Activated T-cell treated with anti-CD3 and anti-CD28 coated beads, Interleukin-2, amount 50 U/mL, for 24 hours (primary cell): ENCODE results near the gene DUSP1.
A peak's percentile ranks its signal among the peaks of the same experiment; 100 is the strongest.

ENCODE experiments used
- DNase-seq: peaks from one replicate; pipeline ENCODE4 v3.0.0-alpha.2; 2020
- H3K27ac Mint-ChIP-seq: 2 replicates; pipeline ENCODE4 v1.8.0; 2020; ENCODE audit warnings: mild to moderate bottlenecking, mixed read lengths
- H3K27me3 Mint-ChIP-seq: 2 replicates; pipeline ENCODE4 v1.8.0; 2020; ENCODE audit warnings: mixed read lengths
- H3K36me3 Mint-ChIP-seq: 2 replicates; pipeline ENCODE4 v1.8.0; 2020; ENCODE audit warnings: low read depth, mixed read lengths
- H3K4me1 Mint-ChIP-seq: 2 replicates; pipeline ENCODE4 v1.8.0; 2020; ENCODE audit warnings: low read depth, mixed read lengths
- H3K4me3 Mint-ChIP-seq: 2 replicates; pipeline ENCODE4 v1.8.0; 2020; ENCODE audit warnings: mild to moderate bottlenecking, moderate library complexity, mixed read lengths
- H3K9me3 Mint-ChIP-seq: 2 replicates; pipeline ENCODE4 v1.8.0; 2020; ENCODE audit warnings: mixed read lengths

DUSP1 gene

DNA sequence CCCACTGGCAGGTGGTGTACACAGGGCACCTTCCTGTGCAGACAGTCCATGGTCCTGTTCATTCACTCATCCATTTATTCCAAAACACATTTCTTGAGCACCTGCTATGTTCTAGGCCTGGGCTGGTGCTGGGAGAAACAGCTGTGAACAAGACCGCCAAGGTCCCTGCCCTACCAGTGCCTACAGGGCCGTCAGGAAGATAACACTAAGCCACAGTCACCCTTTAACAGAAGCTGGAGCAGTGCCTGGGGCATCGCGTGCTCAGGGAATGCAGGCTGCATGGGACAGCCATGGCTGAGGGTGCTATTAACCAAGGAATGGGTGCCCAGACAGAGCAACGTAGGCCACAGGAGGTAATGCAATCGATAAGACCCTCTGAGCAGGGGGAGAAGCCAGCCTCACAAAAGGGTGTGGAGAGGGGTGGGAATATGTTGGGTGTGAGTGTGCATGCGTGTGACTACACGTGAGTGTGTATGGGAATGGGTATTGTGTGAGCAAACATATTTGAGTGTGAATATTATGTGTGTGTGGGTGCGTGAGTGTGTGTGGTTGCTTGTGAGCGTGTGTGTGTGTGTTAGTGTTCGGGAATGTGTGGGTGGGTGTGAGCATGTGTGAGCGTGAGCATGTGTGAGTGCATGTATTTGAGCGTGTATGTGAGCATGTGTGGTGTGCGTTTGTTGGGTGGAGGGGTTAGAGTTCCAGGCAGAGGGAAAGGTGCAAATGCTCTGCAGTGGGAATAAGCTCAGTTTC is 19.1 kb downstream of the DUSP1 start:
- Mint-ChIP-seq H3K27me3 (no peaks in the 10 kb centered on the region), H3K4me3 (no peak overlapping the region), H3K9me3 (peaks cover 2% of the 10 kb centered on the region), H3K27ac (no peak overlapping the region), H3K4me1 (no peaks in the 10 kb centered on the region), H3K36me3 (no peaks in the 10 kb centered on the region)
- DNase-seq = no peak

DNA sequence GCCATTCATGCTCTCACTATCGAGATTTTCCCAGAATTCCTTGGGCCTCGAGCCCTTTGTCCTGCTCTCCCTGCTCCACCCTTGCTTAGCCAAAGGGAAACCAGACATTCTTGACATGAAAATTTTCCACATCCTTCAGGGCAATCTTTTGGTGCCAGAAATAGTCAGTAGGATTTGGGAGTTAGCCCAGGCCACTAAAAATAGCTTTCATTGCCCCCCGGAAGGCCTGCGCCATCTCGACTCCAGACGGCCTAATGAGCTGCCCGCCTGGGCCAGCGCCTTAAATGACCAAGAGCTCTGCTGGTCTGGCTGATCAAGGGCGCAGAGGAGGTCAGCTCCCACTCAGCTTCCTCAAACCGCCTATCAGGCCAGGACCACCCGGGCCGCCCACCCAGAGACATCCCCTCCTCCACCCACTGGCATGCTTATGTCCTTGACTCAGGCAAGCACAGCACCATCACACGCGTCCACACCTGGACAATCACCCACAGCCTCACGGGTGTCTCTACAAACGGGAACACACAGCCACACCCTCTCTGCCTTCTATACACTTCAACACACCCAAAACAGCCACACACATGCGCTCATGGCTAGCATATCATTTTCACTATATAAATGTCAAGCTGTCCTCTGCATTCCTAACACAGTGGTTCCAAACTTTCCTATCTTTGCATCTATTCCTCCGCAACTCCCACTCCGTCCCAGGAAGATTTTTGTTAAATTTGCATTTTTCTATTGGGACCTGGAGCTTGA is 20.9 kb downstream of the DUSP1 start:
- H3K27ac Mint-ChIP-seq = no peak overlapping the region
- no peaks in the 10 kb centered on the region for H3K27me3 Mint-ChIP-seq
- H3K4me3 Mint-ChIP-seq = no peak overlapping the region
- DNase-seq = no peak
- H3K36me3 Mint-ChIP-seq = no peaks in the 10 kb centered on the region
- peaks cover 2% of the 10 kb centered on the region for H3K9me3 Mint-ChIP-seq
- no peaks in the 10 kb centered on the region for H3K4me1 Mint-ChIP-seq

DNA sequence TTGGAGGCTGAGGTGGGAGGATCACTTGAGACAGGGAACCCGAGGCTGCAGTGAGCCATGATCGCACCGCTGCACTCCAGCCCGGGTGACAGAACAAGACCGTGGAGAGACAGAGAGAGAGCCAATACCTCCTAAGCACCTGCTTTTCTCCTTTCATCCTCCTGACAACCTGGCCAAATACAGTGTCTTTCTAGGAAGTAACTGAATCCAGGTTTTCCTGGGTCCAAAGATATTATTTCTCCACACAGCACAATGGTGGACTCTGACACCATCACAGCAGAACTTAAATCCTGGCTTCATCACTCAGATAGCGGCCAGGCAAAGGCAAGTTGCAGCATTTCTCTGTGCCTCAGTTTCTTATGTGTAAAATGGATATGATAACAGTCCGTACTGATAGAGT is 21.9 kb downstream of the DUSP1 start:
- no peak overlapping the region for H3K27ac Mint-ChIP-seq
- H3K9me3 Mint-ChIP-seq = peaks cover 2% of the 10 kb centered on the region
- H3K27me3 Mint-ChIP-seq = no peaks in the 10 kb centered on the region
- H3K4me3 Mint-ChIP-seq = no peak overlapping the region
- peaks cover 2% of the 10 kb centered on the region for H3K4me1 Mint-ChIP-seq
- no peak for DNase-seq
- no peaks in the 10 kb centered on the region for H3K36me3 Mint-ChIP-seq

DNA sequence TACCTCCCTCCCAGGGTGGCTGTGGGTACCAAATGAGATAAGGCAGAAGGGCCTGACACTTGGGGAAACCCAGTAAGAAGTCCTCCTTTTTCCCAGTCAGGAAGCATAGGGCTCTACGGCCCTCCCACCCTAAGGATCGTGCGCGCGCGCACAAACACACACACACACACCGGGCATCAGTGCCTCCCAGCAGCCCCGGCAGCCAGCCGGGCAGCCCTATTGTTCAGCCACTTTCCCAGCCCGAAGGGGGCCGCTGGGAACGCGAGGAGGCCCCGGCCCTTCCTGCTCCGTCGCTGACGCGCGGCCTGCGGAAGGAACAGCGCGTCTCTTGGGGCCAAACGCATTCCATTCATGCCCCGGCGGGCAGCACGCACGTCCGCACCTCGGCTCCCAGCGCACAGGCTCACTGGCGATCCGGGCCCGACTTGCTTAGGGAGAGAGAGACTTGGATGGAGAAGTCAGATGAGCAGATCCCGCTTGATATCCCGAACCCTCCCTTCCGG is 22.6 kb downstream of the DUSP1 start:
- Mint-ChIP-seq H3K9me3 (peaks cover 2% of the 10 kb centered on the region), H3K27ac (no peak overlapping the region), H3K27me3 (no peaks in the 10 kb centered on the region), H3K4me3 (no peak overlapping the region), H3K4me1 (peaks cover 2% of the 10 kb centered on the region), H3K36me3 (no peaks in the 10 kb centered on the region)
- no peak for DNase-seq

DNA sequence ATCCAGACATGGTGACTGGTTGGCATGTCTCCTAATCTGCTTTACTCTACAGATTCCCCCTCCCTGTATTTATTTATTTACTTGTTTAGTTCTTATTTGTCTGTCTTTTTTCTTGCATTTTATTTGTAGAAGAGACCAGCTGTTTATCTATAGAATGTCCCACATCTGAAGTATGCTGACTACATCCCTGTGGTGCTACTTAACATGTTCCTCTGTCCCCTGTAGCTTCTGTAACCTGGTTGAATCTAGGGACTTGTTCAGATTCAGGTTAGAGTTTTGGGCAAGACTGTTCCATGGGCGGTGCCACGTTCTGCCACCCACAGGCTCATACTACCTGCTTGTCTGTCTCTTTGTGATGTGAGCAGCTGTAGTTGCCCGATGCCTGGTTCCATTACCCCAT is 23.5 kb downstream of the DUSP1 start:
- no peak for DNase-seq
- no peaks in the 10 kb centered on the region for H3K27me3 Mint-ChIP-seq
- no peak overlapping the region for H3K27ac Mint-ChIP-seq
- H3K4me3 Mint-ChIP-seq = no peak overlapping the region
- peaks cover 2% of the 10 kb centered on the region for H3K4me1 Mint-ChIP-seq
- no peaks in the 10 kb centered on the region for H3K36me3 Mint-ChIP-seq
- peaks cover 2% of the 10 kb centered on the region for H3K9me3 Mint-ChIP-seq

DNA sequence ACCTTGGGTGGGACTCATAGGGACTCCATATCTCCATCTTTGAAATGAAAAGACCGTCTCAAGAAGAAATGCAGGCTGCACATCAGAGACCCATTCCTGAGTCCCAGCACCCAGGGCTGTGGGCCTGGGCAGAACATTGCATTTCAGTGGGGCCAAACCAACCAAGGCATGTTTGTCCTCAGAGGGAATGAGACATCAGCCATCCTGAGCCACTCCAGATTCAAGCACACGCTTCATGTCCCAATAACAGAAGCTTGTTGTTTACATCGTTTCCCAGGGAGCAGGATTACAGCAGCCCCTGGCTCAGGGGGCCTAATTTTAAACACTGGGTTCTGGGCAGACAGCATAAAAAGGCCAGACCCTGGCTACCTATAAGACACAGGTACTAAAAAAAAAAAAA is 24.3 kb downstream of the DUSP1 start:
- Mint-ChIP-seq H3K4me3 (no peak overlapping the region), H3K27ac (no peak overlapping the region), H3K9me3 (peaks cover 2% of the 10 kb centered on the region), H3K4me1 (peaks cover 2% of the 10 kb centered on the region), H3K36me3 (no peaks in the 10 kb centered on the region), H3K27me3 (no peaks in the 10 kb centered on the region)
- DNase-seq = no peak

DNA sequence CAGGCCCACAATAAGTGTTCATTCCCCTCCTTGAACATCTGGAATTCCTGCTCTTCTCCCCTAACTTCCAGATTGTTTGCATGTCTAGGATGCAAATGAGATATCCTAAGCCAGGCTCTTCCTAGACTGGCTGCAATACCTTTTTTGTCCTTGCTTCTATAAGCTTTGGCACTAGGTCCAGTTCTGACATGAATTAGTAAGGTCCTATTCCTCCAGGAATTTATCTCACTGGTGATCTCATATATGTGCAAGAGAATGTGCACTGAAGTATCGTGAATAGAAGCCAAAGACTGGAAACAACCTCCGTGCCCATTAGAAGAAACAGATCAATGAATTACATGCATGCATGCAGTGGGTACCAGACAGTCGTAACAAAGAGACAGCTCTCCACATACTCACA is 25.2 kb downstream of the DUSP1 start:
- Mint-ChIP-seq H3K27me3 (no peaks in the 10 kb centered on the region), H3K4me1 (peaks cover 2% of the 10 kb centered on the region), H3K4me3 (no peak overlapping the region), H3K27ac (no peak overlapping the region), H3K9me3 (peaks cover 2% of the 10 kb centered on the region), H3K36me3 (no peaks in the 10 kb centered on the region)
- no peak for DNase-seq

DNA sequence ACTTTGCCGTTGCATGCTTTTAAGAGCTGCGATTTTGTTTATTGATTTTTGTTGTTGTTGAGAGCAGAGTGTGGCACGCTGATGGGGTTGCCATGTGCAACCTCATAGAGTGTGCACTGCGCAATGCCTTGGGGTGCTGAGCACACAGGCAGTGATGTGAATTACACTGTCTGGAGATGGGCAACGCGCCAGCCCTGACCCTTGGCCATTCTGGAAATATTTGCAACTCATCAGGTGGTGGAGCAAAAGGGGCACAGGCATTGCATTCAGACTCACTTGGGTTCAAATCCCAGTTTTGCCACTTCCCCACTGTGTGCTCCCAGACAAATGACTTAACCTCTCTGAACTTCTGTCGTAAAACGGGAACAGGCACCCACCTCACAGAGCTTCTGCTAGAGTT is 25.6 kb downstream of the DUSP1 start:
- peaks cover 2% of the 10 kb centered on the region for H3K4me1 Mint-ChIP-seq
- no peaks in the 10 kb centered on the region for H3K27me3 Mint-ChIP-seq
- no peak overlapping the region for H3K27ac Mint-ChIP-seq
- H3K9me3 Mint-ChIP-seq = peaks cover 2% of the 10 kb centered on the region
- no peaks in the 10 kb centered on the region for H3K36me3 Mint-ChIP-seq
- H3K4me3 Mint-ChIP-seq = no peak overlapping the region
- no peak for DNase-seq

DNA sequence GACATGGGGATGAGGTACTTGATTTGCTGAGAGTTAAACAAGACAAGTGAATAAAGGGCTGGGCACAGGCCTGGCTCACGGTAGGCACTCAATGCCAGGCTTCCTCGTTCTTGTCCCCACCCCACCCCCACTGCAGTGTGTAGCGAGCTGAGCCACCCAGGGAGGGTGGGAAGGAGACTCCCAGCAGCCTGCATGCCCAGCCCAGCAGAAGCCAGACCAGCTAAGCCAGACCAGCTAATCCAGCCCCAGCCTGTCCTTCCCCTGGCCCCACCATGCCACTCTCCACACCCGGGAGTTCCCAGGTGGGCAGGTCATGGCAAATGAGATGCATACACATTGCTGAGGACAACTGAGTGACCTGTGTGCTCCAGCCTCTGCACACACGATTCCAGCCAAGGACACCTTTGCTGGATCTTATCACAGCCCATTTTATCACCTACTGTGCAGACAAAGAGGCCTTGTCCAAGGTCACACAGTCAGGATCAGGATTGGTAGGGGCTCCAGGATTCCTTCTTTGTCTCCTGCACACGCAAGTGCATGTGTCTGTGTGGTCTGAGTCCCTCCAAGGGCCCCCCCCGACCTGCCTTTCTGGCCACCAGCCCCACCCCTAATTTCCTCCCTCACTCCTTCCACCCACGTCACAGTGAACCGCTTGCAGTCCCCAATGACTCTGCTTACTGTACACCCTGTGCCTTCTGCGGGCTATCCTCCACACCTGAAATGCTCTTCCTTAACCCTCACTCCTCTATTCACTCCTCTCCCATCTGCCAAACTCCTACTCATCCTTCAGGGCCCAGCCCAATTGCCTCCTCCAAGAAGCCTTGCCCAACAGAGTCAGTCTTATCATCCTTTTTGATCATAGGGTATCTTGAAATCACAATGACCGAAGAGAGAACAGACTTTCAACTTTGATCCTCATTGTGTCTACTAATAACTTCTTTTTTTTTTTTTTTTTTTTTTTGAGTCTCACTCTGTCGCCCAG is 26.6 kb downstream of the DUSP1 start:
- no peak for DNase-seq
- no peaks in the 10 kb centered on the region for H3K27me3 Mint-ChIP-seq
- peaks cover 2% of the 10 kb centered on the region for H3K9me3 Mint-ChIP-seq
- H3K4me1 Mint-ChIP-seq = peaks cover 2% of the 10 kb centered on the region
- H3K27ac Mint-ChIP-seq = no peak overlapping the region
- no peaks in the 10 kb centered on the region for H3K36me3 Mint-ChIP-seq
- no peak overlapping the region for H3K4me3 Mint-ChIP-seq

DNA sequence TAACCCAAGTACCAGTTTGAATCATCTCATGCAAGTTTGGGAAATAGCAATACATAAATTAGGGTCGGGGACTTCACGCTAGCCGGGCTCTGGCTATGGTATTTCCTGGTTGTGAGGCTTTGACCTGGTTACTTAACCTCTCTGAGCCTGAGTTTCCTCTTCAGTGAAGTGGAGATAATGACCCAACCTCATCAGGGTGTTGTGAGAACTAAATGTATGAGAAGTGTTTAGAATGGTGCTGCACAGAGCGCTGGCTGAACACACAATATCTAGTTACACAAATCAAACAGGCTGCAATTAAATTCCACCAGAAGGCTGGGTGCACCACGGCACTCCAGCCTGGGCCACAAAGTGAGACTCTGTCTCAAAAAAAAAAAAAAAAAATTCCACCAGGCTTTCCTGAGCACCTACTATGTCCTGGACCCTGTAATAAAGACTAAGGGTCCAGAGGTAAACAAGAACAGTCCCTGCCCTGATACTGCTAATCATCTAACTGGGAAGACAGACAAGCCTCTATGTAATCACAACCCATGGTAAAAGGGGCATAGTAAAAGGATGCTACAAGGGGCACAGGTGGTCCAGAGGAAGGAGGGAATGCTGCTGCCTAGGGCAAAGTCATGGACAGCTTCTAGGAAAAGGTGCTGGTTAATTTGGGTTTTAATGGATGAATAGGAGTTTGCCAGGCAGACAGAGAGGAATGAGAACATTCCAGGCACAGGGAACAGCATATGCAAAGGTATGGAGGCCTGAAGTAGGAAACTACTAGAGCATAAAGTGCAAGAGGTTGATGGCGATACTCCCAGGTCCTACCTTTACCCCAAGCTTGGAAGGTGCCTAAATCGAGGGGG is 27.7 kb downstream of the DUSP1 start:
- Mint-ChIP-seq H3K27me3 (no peaks in the 10 kb centered on the region), H3K27ac (no peak overlapping the region), H3K4me1 (peaks cover 2% of the 10 kb centered on the region), H3K36me3 (no peaks in the 10 kb centered on the region), H3K4me3 (no peak overlapping the region), H3K9me3 (peaks cover 2% of the 10 kb centered on the region)
- no peak for DNase-seq

DNA sequence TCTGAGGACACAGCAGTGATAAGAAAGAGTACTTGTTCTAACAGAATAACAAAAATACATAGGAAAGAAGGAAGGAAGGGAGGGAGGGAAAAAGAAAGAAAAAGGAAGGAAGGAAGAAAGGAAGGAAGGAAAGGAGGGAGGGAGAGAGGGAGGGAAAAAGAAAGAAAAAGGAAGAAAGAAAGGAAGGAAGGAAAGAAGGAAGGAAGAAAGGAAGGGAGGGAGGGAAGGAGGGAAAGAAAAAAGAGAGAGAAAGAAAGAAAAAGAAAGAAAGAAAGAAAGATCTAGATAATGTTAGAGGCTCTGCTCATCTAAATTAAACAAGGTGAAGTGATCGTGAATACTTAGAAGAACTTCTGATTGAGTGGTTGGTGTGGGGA is 29.8 kb downstream of the DUSP1 start:
- Mint-ChIP-seq H3K27ac (peak overlapping the region; percentile 12), H3K4me3 (no peak overlapping the region), H3K9me3 (no peaks in the 10 kb centered on the region), H3K27me3 (no peaks in the 10 kb centered on the region), H3K36me3 (no peaks in the 10 kb centered on the region), H3K4me1 (peaks cover 2% of the 10 kb centered on the region)
- no peak for DNase-seq

DNA sequence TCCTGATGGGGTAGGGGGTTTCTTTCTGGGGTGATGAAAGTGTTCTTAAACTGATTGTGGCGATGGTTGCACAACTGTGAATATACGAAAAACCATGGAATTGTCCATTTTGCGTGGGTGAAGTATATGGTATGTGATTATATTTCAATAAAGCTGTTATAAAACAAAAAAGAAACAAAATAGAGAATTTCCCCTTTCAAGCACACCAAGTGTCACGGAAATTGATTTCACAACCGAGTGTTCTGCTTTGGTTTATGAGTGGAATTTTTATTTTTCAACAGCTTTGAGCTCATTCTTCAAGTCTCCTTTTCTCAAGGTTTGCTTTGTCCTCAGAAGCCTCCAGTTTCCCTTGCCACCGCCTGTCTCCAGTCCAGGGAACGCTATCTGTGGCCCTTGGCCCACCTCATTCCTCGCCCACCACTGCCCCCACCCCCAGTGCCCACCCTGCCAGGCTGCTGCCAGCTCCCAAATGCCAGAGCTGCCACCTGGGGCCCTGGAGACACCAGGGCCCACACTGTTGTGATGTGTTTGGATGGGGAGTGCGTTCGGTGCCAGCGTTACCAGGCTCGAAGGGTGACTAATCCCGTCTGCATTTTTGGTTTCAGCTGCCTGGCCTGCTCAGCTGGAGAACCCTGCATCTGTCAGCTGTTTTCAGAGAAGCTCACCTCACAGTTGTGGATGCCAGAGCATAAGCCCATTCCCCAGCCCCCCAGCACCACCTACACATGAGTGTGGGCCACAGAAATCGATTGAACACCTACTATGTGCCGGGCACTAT is 30.4 kb downstream of the DUSP1 start:
- H3K4me1 Mint-ChIP-seq = peaks cover 2% of the 10 kb centered on the region
- H3K9me3 Mint-ChIP-seq = no peaks in the 10 kb centered on the region
- H3K27me3 Mint-ChIP-seq = no peaks in the 10 kb centered on the region
- H3K27ac Mint-ChIP-seq = no peak overlapping the region
- H3K4me3 Mint-ChIP-seq = no peak overlapping the region
- no peak for DNase-seq
- H3K36me3 Mint-ChIP-seq = no peaks in the 10 kb centered on the region

DNA sequence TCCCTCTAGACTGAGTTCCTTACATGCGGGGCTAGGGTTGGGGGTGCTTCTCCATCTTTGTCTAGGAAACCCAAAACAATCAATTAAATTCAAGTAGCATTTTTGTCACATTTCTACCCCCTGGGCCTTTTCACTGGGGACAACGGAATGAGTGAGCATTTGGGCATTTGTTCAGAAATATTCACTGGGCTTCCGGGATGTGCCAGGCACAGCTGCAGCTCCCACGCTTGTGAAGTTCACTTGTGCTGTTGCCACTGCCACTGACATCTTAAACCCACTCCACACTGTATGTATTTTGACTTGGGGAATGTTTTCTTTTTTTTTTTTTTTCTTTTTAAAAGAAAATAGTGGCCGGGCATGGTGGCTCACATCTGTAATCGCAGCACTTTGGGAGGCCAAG is 31.6 kb downstream of the DUSP1 start:
- Mint-ChIP-seq H3K4me3 (no peak overlapping the region), H3K36me3 (no peaks in the 10 kb centered on the region), H3K4me1 (no peaks in the 10 kb centered on the region)

More for the DNA sequence above, 31.6 kb downstream of the DUSP1 start:
- no peaks in the 10 kb centered on the region for H3K27me3 Mint-ChIP-seq
- no peaks in the 10 kb centered on the region for H3K9me3 Mint-ChIP-seq
- no peak for DNase-seq
- no peak overlapping the region for H3K27ac Mint-ChIP-seq
